ENCODE results near the gene BMAL1. TPM values are rescaled to one million over a fixed set of nuclear protein-coding genes. Genes with fewer than 3 reads are reported as not detected.

BMAL1 gene
- total RNA-seq, 1 donor from 2014 or later, result 8.4 TPM

- DNase-seq (ENCODE audit: low read depth, low spot score), result no peak
Observed at GRCh38 chr11:13315517-13316432, 38.2 kb downstream of the BMAL1 start.

GRCh38 chr11:13316528-13316961 lies 39.0 kb downstream of the BMAL1 start:
- no peak for DNase-seq (ENCODE audit: low read depth, low spot score)

GRCh38 chr11:13317293-13318080 lies 39.9 kb downstream of the BMAL1 start:
- no peak for DNase-seq (ENCODE audit: low read depth, low spot score)

- no peak for DNase-seq (ENCODE audit: low read depth, low spot score)
Observed at GRCh38 chr11:13318498-13319295, 41.1 kb downstream of the BMAL1 start.

- no peak for DNase-seq (ENCODE audit: low read depth, low spot score)
Observed at GRCh38 chr11:13320688-13321087, 43.1 kb downstream of the BMAL1 start.

DNA sequence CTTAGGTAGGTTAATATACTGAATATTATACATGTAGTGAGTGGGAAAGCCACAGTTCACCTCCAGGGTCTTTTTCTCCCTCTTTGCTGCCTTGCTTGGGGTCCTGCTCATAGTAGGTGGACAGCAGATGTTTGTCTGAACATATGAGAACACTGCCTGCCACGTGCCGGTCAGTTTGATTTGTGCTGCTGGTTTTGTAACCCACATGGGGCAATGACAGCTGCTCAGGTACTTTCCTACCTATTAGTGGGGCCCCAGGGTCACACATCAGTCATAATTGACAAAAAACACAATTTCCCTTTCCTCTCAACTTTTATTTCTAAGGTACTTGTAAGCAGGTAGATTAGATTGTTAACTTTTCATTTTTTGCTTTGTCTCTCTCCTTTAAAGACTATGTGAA lies 43.8 kb downstream of the BMAL1 start:
- no peak for DNase-seq (ENCODE audit: low read depth, low spot score)

DNA sequence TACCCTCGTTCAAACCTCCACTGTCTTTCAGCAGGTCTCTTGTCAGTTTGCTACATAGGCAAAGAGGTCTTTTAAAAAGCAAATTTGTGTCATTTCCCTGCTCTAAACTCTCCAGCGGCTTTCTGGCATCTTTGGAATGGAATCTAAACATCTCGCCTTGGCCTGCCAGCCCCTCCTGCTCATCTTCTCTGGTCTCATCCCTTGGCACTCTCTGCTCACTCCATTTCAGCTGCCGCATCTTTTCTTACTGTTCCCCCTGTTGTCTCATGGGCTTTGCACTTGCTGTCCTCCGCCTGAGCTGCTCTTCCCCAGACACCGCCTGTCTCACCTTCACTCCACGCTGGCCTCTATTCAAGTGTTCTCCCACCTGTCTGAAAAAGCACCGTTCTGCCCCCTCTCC lies 46.6 kb downstream of the BMAL1 start:
- no peak for DNase-seq (ENCODE audit: low read depth, low spot score)

DNA sequence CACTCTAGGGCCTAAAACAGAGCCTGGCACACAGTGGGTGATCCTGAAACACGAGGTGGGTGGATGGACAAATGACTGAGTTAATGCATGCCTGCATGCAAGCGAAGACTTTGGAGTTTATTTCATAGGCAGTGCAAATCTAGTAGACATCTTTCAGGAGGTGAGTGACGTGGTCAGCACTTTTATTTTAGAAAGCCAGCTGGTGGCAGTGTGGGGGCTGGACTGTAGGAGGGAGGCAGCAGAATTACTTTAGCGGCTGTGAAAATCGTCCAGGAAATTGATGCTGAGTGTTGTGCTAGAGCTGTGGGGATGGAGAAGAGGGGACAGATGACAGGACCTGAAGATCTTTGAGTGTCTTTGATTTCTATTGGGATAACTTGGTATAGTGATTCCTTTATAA lies 47.1 kb downstream of the BMAL1 start:
- DNase-seq (ENCODE audit: low read depth, low spot score), result no peak

- DNase-seq (ENCODE audit: low read depth, low spot score), result no peak
Observed at GRCh38 chr11:13327421-13327820, 49.8 kb downstream of the BMAL1 start.

DNA sequence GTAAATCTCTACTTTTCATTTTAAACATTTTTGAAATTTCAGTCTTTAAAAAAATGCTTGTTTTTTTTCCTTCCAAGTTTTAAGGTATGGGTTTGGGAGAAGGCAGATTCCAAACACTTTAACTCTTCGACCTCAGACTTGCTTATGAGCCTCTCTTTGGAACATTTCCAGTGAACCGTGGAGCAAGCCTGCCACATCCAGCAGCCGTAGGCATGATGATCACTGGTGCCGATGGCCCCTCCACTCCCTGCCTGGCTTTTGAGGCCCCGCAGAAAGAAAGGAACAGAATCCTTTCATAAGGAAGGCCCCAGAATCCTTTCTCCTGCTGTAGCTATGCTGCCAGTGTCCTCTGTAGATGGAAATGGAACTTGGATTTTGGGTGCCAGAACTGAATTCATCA lies 50.7 kb downstream of the BMAL1 start:
- DNase-seq (ENCODE audit: low read depth, low spot score), result no peak

DNA sequence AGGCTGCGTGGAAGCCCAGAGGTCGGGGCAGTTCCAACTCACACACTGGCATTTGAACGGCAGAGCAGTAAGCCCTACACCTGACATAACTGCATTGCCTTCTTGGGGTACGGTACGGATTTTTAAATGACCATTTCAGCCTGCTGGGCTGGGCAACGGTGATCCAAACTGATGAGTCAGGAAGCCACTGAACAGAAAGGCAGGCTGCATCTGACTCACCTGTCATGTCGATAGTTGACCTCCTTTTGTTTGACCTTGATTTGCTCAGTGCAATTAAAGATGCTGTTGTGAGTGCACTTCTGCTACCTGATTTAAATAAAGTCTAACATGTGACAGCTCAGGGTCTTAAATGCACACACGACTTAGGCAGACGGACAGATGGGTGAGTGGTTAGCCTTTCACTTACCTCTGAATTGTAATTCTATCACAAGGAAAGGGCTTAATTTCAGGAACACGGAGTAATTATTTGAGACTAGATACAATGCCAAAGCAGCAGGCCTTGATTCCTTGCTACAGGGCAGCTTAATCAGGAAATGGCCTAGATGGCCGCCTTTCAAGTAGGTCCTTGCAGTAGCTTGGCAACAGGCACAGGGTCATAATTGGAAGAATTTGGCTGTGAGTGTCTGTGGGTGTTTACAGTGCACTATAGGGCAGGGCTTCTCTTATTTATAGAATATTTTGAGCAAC lies 52.2 kb downstream of the BMAL1 start:
- DNase-seq (ENCODE audit: low read depth, low spot score), result no peak

- DNase-seq (ENCODE audit: low read depth, low spot score), result no peak
Observed at GRCh38 chr11:13332124-13332523, 54.5 kb downstream of the BMAL1 start.

DNA sequence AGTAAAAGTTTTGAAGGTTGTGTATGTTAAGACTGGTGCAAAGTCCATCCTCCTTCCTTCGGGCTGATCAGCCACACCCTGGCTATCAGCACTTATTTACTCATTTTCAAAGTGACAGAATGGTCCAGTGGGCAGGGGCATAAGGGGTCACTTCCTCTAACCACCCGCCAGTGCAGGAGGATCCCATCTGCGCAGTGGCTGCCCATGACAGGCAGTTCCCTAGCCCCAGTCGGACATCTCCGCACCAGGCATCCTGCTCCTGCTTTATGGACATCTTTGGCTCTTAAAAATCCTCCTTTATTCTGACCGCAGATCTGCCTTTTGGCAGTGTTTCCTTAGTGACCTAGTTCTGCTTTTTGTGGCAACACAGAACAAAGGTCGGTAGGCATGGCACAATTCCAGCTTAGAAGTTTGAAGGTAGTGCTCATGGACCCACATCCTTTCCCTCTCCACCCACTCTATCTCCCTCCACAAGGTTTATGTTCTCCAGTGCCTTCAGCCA lies 55.9 kb downstream of the BMAL1 start:
- no peak for DNase-seq (ENCODE audit: low read depth, low spot score)

DNA sequence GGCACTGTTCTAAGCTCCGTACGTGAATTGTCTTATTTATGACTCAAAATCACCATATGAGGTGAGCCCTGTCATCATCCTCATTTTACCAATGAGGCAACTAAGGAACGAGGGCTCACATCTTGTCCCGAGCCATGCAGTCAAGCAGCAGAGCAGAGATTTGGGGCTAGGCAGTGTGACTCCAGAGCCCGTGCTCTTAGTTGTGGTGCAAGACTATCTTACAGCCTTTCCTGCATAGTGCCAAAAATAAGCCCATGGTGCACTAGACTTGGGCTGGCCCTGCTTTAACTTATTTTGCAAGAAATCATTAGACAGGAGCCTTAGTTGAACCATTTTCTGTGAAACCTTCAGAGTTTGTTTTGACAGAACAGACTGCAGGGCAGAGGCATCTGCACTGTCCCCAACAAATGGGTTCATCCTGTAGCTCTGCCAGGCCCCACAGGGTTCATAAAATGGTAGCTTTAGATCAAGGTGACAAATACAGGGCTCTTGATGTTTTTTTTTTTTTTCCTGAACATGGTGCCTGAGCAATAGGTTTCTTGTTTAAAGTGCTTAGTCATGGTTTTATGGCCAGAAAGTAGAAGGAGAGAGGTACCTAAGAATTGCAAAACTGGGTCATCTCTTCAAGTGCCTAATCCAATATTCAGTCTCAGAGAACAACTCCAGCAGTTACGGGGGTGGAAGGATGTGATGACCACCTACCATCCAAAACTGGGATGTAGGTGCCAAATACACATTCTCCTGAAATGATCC lies 56.6 kb downstream of the BMAL1 start:
- no peak for DNase-seq (ENCODE audit: low read depth, low spot score)

DNA sequence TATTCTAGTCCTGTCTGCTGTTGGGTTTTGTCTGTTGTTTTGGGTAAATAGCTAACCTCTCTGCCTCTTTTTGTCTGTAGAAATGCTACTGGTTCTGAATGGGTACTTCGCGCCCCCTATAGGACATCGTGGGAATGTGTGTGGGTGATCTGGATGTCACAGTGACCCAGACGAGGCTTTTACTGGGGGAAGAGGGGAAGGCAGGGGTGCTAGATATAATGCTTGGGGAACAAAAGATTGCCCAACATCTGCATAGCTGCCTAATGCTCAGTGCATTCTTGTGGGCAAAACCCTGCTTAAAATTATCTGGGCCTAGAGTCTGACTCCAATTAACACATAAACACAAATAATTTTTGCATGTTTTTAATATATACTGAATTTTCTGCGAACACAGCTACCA lies 57.7 kb downstream of the BMAL1 start:
- peak; percentile 24 for DNase-seq (ENCODE audit: low read depth, low spot score)

- no peak for DNase-seq (ENCODE audit: low read depth, low spot score)
Observed at GRCh38 chr11:13336246-13336878, 58.8 kb downstream of the BMAL1 start.

DNA sequence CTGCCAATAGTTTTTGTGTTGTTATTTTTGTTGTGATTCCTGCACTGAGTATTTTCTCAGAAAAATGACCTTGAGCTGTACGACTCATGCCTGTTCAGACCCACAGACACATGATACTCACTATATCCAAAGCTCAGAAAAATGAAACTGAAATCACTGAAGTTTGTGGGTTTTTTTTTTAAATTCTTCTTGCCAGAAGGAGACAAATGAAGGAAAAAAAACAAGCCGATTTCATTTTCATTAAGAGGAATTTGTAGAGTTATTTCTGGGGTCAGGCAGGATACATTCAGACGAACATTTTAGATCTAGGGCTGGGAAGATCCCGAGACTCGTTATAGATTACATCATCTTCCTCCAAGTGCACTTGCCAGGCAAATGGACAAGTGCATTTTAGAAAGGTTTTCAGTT lies 60.4 kb downstream of the BMAL1 start:
- peak; percentile 15 for DNase-seq (ENCODE audit: low read depth, low spot score)

- DNase-seq (ENCODE audit: low read depth, low spot score), result peak; percentile 13
Observed at GRCh38 chr11:13338427-13339069, 61.0 kb downstream of the BMAL1 start.
